Endothelial cell of umbilical vein (primary cell): Measurements from ENCODE around the gene SFXN3.

ENCODE experiments used
- CTCF ChIP-seq, 2 donors: IDR thresholded peaks; 1 replicate in 1 of 2; 2 replicates in 1 of 2; pipeline ENCODE4 v1.5.1; 2011; ENCODE audit warnings: low read length in 2 of 2, mild to moderate bottlenecking in 2 of 2, moderate library complexity in 2 of 2, control low read depth in 1 of 2, inconsistent platforms in 1 of 2, low read depth in 1 of 2; ENCODE audit not compliant: insufficient read depth in 1 of 2; ENCODE audit errors: extremely low read depth in 1 of 2
- EZH2 ChIP-seq: IDR thresholded peaks from 2 replicates; pipeline ENCODE4 v1.6.1; 2012; ENCODE audit warnings: borderline replicate concordance, low read depth, mild to moderate bottlenecking, moderate library complexity, low read length, inconsistent platforms; ENCODE audit not compliant: severe bottlenecking
- JUN ChIP-seq: IDR thresholded peaks from 2 replicates; pipeline ENCODE4 v1.6.1; 2011; ENCODE audit warnings: borderline replicate concordance, low read depth; ENCODE audit not compliant: insufficient read length, insufficient read depth
- MYC ChIP-seq: IDR thresholded peaks from one replicate; pipeline ENCODE4 v1.6.1; 2011; ENCODE audit warnings: mild to moderate bottlenecking, low read depth, low read length
- POLR2A ChIP-seq: IDR thresholded peaks from 2 replicates; pipeline ENCODE4 v1.6.1; 2012; ENCODE audit warnings: low read depth, mild to moderate bottlenecking, control low read depth, low read length
- POLR2AphosphoS5 ChIP-seq: IDR thresholded peaks from 2 replicates; pipeline ENCODE4 v1.6.1; 2012; ENCODE audit warnings: low read depth, mild to moderate bottlenecking, control low read depth, low read length, moderate library complexity; ENCODE audit not compliant: insufficient read depth

- TF ChIP-seq POLR2AphosphoS5 = no peak
- TF ChIP-seq POLR2A = no peak
- no peak for TF ChIP-seq CTCF (IDR thresholded peaks at IDR 0.05; ENCODE audit: extremely low read depth in 1 of 2, insufficient read depth in 1 of 2, low read depth in 1 of 2, low read length in 2 of 2)
- no peak for TF ChIP-seq EZH2
- no peak for TF ChIP-seq JUN
- no peak for TF ChIP-seq MYC
Measured at GRCh38 chr10:101063050-101063525, 32.1 kb downstream of the SFXN3 start.
